Esophagus squamous epithelium (tissue), 4 donors: ENCODE results near the gene CASP3.

Experiments used
- POLR2A ChIP-seq, 4 donors: fragments of 450-650 bp; IDR thresholded peaks; one replicate each; pipeline ENCODE4 v1.6.1; 2017; ENCODE audit warnings: antibody characterized with exemption in 4 of 4, mild to moderate bottlenecking in 4 of 4, moderate library complexity in 3 of 4
- TF ChIP-seq, protein P1 (sequence below), 6 experiments: fragments of 450-650 bp in 4 of 6; fragments of 200-600 bp in 2 of 6; sonication (generic) in 2 of 6; IDR thresholded peaks; one replicate each; pipeline ENCODE4 v1.5.1; 2016 to 2019; ENCODE audit warnings: antibody characterized with exemption in 6 of 6, mild to moderate bottlenecking in 4 of 6, moderate library complexity in 4 of 6

DNA sequence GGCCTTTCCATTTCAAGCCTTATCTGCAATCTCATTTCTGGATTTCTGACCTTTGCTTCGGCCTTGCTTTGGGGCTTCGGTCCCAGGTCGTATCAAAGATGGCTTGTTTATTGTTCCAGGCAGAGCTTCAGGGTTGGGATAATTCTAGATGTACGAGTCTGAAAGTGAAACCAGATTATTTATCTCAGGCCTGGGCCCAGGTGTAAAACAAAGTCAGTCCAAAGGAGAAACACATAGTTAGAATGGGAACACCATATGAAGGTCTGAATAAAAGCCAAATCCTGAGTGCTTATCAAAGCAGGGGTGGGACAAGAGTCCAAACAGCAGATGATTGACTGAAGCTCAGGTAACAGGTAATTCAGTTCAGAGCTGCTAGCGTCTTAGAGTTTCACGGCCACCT, 17.4 kb upstream of the CASP3 start:
- TF ChIP-seq, protein P1, sequence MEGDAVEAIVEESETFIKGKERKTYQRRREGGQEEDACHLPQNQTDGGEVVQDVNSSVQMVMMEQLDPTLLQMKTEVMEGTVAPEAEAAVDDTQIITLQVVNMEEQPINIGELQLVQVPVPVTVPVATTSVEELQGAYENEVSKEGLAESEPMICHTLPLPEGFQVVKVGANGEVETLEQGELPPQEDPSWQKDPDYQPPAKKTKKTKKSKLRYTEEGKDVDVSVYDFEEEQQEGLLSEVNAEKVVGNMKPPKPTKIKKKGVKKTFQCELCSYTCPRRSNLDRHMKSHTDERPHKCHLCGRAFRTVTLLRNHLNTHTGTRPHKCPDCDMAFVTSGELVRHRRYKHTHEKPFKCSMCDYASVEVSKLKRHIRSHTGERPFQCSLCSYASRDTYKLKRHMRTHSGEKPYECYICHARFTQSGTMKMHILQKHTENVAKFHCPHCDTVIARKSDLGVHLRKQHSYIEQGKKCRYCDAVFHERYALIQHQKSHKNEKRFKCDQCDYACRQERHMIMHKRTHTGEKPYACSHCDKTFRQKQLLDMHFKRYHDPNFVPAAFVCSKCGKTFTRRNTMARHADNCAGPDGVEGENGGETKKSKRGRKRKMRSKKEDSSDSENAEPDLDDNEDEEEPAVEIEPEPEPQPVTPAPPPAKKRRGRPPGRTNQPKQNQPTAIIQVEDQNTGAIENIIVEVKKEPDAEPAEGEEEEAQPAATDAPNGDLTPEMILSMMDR (IDR thresholded peaks at IDR 0.05): no peak
- no peak for TF ChIP-seq POLR2A (IDR thresholded peaks at IDR 0.05)
